Omental fat pad (tissue), 4 donors: Measurements from ENCODE around the gene CHTOP. TPM values are rescaled to one million over a fixed set of nuclear protein-coding genes. Genes with fewer than 3 reads are reported as not detected.
"Not testable (repeated sequence)": the region's sequence is repeated elsewhere in the genome, so short reads cannot be mapped to it uniquely, and the experiment has no call there.

ENCODE experiments used
- ATAC-seq: fragments of 150-250 bp; one replicate; pipeline ENCODE4 v1.9.1; 2016; ENCODE audit warnings: mild to moderate bottlenecking, moderate library complexity; ENCODE audit not compliant: low FRiP score
- DNase-seq: peaks from one replicate; pipeline ENCODE4 v3.0.0-alpha.2; 2019; ENCODE audit warnings: low spot score
- total RNA-seq, 4 donors: library from RNA; depleted of rRNA; stranded (reverse); fragments of >200 nt; gene quantifications; one replicate each; pipeline ENCODE4 v1.1.0, GENCODE V29; 2016
- TF ChIP-seq, protein P1 (sequence below), 3 donors: fragments of 450-650 bp; IDR thresholded peaks; one replicate each; pipeline ENCODE4 v1.5.1; 2016 to 2017; ENCODE audit warnings: antibody characterized with exemption in 3 of 3, mild to moderate bottlenecking in 3 of 3, moderate library complexity in 2 of 3

The CHTOP gene
- total RNA-seq, 4 donors from 2014 or later: 31.4 to 63.5 (median 53.7) TPM

DNA sequence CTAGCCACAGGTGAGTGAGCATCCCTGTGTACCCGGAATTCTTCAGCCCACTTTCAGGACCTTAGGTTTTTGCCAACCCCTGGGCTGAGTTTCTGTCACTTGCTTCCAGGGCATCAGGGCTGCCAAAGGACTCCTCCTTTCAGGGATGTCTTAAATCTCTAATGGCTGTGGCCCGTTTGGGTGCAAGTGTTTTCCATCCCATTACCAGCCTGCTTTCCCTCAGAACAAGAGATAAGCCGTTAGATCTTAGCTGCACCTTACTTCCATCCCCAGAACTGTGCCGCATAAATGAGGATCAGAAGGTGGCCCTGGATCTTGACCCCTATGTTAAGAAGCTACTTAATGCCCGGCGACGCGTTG, 25.3 kb downstream of the CHTOP start:
- DNase-seq: no peak
- TF ChIP-seq, protein P1, sequence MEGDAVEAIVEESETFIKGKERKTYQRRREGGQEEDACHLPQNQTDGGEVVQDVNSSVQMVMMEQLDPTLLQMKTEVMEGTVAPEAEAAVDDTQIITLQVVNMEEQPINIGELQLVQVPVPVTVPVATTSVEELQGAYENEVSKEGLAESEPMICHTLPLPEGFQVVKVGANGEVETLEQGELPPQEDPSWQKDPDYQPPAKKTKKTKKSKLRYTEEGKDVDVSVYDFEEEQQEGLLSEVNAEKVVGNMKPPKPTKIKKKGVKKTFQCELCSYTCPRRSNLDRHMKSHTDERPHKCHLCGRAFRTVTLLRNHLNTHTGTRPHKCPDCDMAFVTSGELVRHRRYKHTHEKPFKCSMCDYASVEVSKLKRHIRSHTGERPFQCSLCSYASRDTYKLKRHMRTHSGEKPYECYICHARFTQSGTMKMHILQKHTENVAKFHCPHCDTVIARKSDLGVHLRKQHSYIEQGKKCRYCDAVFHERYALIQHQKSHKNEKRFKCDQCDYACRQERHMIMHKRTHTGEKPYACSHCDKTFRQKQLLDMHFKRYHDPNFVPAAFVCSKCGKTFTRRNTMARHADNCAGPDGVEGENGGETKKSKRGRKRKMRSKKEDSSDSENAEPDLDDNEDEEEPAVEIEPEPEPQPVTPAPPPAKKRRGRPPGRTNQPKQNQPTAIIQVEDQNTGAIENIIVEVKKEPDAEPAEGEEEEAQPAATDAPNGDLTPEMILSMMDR (IDR thresholded peaks at IDR 0.05): no peak
- ATAC-seq: no peak

DNA sequence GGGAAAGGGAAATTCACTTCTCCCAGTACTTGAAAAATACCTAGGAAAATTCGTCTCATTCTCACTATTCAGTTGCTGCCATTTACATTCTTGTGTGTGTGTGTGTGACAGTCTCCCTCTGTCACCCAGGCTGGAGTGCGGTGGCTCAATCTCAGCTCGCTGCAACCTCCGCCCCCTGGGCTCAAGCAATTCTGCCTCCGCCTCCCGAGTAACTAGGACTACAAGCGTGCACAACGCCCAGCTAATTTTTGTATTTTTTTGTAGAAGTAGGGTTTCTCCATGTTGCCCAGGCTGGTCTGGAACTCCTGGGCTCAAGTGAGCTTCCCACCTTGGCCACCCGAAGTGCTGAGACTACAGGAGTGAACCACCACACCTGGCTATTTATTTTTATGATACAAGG, 25.8 kb downstream of the CHTOP start:
- ATAC-seq (no peak), DNase-seq (no peak)
- TF ChIP-seq, protein P1 (IDR thresholded peaks at IDR 0.05): no peak

GRCh38 chr1:153661111-153661708, 27.3 kb downstream of the CHTOP start:
- DNase-seq (no peak), ATAC-seq (no peak)

GRCh38 chr1:153662269-153662668, 28.4 kb downstream of the CHTOP start:
- no peak for ATAC-seq
- TF ChIP-seq, protein P1 (IDR thresholded peaks at IDR 0.05): no peak
- no peak for DNase-seq

More at GRCh38 chr1:153661111-153661708, 27.3 kb downstream of the CHTOP start:
- TF ChIP-seq, protein P1 (IDR thresholded peaks at IDR 0.05): no peak

DNA sequence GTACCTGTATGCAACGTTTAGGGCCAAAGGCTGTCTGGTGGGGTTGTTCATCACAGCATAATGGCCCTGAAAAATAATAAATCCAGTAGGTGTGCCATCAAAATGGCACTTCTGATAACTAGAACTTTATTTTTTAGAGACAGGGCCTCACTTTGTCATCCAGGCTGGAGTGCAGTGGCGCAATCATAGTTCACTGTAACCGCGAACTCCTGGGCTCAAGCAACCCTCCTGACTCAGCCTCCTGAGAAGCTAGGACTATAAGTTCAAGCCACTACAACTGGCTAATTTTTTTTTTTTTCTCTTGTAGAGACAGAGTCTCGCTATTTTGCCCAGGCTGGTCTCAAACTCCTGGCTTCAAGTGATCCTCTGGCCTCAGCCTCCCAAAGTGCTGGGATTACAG, 29.3 kb downstream of the CHTOP start:
- DNase-seq (no peak), ATAC-seq (no peak)
- TF ChIP-seq, protein P1 (IDR thresholded peaks at IDR 0.05): no peak

- DNase-seq (no peak), ATAC-seq (no peak)
- TF ChIP-seq, protein P1 (IDR thresholded peaks at IDR 0.05): no peak
Measured at GRCh38 chr1:153667439-153667838, 33.6 kb downstream of the CHTOP start.

DNA sequence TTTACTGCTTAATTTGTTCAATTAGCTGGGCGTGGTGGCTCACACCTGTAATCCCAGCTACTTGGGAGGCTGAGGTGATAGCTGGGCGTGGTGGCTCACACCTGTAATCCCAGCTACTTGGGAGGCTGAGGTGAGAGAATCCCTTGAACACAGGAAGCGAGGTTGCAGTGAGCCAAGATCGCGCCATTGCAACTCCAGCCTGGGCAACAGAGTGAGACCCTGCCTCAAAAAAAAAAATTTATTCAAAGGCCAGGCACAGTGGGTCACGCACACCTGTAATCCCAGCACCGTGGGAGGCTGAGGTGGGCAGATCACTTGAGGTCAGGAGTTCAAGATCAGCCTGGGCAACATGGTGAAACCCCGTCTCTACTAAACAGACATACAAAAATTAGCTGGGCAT, 34.8 kb downstream of the CHTOP start:
- ATAC-seq, DNase-seq: not testable (repeated sequence)
